Mesothelial cell of epicardium (in vitro differentiated cells): Measurements from ENCODE around the gene ENPP3. TPM values are rescaled to one million over a fixed set of nuclear protein-coding genes. Genes with fewer than 3 reads are reported as not detected.

Source experiments
- DNase-seq, 2 experiments: peaks; one replicate each; pipeline ENCODE4 v3.0.0; 2021; ENCODE audit warnings: low spot score in 2 of 2; ENCODE audit not compliant: unreplicated experiment in 2 of 2
- H3K27ac Mint-ChIP-seq: 2 replicates; pipeline ENCODE4 v1.8.0; 2021; ENCODE audit warnings: mixed read lengths
- H3K27me3 Mint-ChIP-seq: 2 replicates; pipeline ENCODE4 v1.8.0; 2021; ENCODE audit warnings: low read depth, mixed read lengths
- H3K36me3 Mint-ChIP-seq: 2 replicates; pipeline ENCODE4 v1.8.0; 2021; ENCODE audit warnings: mixed read lengths
- H3K4me1 Mint-ChIP-seq: 2 replicates; pipeline ENCODE4 v1.8.0; 2021; ENCODE audit warnings: mixed read lengths
- H3K4me3 Mint-ChIP-seq: 2 replicates; pipeline ENCODE4 v1.8.0; 2021; ENCODE audit warnings: mild to moderate bottlenecking, moderate library complexity, mixed read lengths
- H3K9me3 Mint-ChIP-seq: 2 replicates; pipeline ENCODE4 v1.8.0; 2021; ENCODE audit warnings: mixed read lengths
- CTCF ChIP-seq: fragments of 200-600 bp; sonication (generic); IDR thresholded peaks from one replicate; pipeline ENCODE4 v1.5.0; 2021; ENCODE audit warnings: antibody characterized with exemption; ENCODE audit not compliant: unreplicated experiment
- total RNA-seq: library from RNA; stranded (reverse); gene quantifications from 3 replicates; pipeline ENCODE4 v1.2.1, GENCODE V29; 2021

The ENPP3 gene
- 0.81 to 1.3 TPM (median 0.89 TPM) in 3 replicates for total RNA-seq

- H3K4me3 Mint-ChIP-seq = no peak within 1 kb of the TSS
- DNase-seq = no peak
- H3K4me1 Mint-ChIP-seq = peaks cover 4% of the 10 kb centered on the region
- H3K36me3 Mint-ChIP-seq = no peaks in the 10 kb centered on the region
- H3K27ac Mint-ChIP-seq = no peak within 1 kb of the TSS
- H3K27me3 Mint-ChIP-seq = no peaks in the 10 kb centered on the region
- no peak for TF ChIP-seq CTCF
- H3K9me3 Mint-ChIP-seq = no peaks in the 10 kb centered on the region
Measured at GRCh38 chr6:131636880-131637792, at the start of gene ENPP3. TSS of gene ENPP3 (plus strand) at chr6:131637302. CDS start at chr6:131637385, 83 bp downstream.

- peaks cover 41% of the 10 kb centered on the region for H3K36me3 Mint-ChIP-seq
- TF ChIP-seq CTCF = no peak
- no peak overlapping the region for H3K27ac Mint-ChIP-seq
- no peaks in the 10 kb centered on the region for H3K9me3 Mint-ChIP-seq
- no peak for DNase-seq
- H3K27me3 Mint-ChIP-seq = no peaks in the 10 kb centered on the region
- H3K4me3 Mint-ChIP-seq = no peak overlapping the region
- no peaks in the 10 kb centered on the region for H3K4me1 Mint-ChIP-seq
Measured at GRCh38 chr6:131587909-131588308, 49.2 kb upstream of the ENPP3 start.

- no peaks in the 10 kb centered on the region for H3K27me3 Mint-ChIP-seq
- TF ChIP-seq CTCF = no peak
- peaks cover 41% of the 10 kb centered on the region for H3K36me3 Mint-ChIP-seq
- DNase-seq = no peak
- no peak overlapping the region for H3K4me3 Mint-ChIP-seq
- no peak overlapping the region for H3K27ac Mint-ChIP-seq
- H3K4me1 Mint-ChIP-seq = no peaks in the 10 kb centered on the region
- H3K9me3 Mint-ChIP-seq = no peaks in the 10 kb centered on the region
Measured at GRCh38 chr6:131588643-131589042, 48.5 kb upstream of the ENPP3 start.

GRCh38 chr6:131592935-131593334 lies 44.2 kb upstream of the ENPP3 start:
- Mint-ChIP-seq H3K4me1 (no peaks in the 10 kb centered on the region), H3K9me3 (no peaks in the 10 kb centered on the region), H3K27ac (no peak overlapping the region), H3K4me3 (no peak overlapping the region), H3K36me3 (peaks cover 36% of the 10 kb centered on the region), H3K27me3 (no peaks in the 10 kb centered on the region)
- no peak for TF ChIP-seq CTCF
- no peak for DNase-seq

- Mint-ChIP-seq H3K4me3 (no peak overlapping the region), H3K27me3 (no peaks in the 10 kb centered on the region), H3K36me3 (peaks cover 39% of the 10 kb centered on the region), H3K9me3 (no peaks in the 10 kb centered on the region), H3K4me1 (no peaks in the 10 kb centered on the region), H3K27ac (no peak overlapping the region)
- TF ChIP-seq CTCF = no peak
- no peak for DNase-seq
Measured at GRCh38 chr6:131594074-131594473, 43.0 kb upstream of the ENPP3 start.
